GM21737 (cell line): Measurements from ENCODE around the gene ARHGEF4.
"Not testable (repeated sequence)": the region's sequence is repeated elsewhere in the genome, so short reads cannot be mapped to it uniquely, and the experiment has no call there.

Source experiments
- ATAC-seq: cut with Tn5 transposase; IDR thresholded peaks from one replicate; pipeline ENCODE4 v1.9.1; 2021; ENCODE audit warnings: mild to moderate bottlenecking, moderate library complexity; ENCODE audit not compliant: unreplicated experiment

The ARHGEF4 gene

GRCh38 chr2:130882111-130882690, 45.5 kb downstream of the ARHGEF4 start:
- ATAC-seq, result no peak

GRCh38 chr2:130882991-130883390, 46.3 kb downstream of the ARHGEF4 start:
- no peak for ATAC-seq

DNA sequence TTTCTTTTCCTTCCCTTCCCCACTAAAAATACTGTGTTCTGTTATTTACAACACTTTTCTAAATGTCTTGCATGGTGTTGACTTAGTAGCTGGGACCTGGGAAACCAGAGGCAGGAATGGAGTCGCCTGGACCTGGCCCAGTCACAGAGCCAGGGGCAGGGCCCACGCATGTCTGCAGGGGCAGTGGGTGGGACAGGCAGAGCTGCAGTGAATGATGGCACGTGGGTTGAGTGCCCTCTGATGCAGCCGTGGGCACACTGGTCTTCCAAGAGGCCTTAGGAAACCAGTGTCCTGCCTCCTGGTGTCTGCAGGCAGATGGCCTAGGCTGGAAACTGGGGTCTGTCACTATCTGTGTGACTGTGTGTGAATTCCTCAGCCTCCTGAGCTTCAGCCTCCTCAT, 46.8 kb downstream of the ARHGEF4 start:
- no peak for ATAC-seq

DNA sequence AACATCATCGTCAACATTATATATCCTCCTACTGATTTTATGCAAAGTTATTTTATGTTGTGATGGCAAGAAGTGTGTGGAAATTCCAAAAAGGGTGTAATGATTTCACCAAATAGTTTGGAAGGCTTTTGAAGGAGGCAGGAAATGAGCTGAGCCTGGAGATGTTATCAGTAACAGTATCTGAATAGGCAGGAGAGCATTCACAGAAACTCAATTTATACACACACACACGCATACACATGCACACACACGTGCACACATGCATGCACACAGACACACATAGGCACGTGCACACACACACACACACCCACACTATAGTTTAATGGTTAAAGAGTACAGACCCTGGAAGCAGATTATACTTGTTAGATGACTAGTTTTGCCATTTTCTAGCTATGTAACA, 47.3 kb downstream of the ARHGEF4 start:
- ATAC-seq, result no peak

DNA sequence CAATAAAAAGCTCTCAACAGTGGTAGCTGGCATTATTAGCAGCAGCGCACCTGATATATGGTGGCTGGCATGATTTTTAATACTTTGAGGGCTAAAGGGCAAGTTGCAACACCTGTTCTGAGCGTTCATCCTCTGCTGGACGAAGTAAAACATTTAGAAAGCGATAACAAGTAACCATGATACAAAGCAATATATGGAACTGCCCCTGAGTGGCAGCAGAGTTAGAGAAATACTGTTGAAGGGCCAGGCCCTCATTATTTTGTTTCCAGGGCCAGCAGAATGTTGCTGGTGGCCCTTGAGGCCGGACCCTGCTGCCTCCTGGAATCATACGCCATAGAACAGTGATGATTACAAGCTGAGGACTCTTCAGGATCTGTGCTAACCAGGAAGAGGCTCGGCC, 47.8 kb downstream of the ARHGEF4 start:
- no peak for ATAC-seq

- no peak for ATAC-seq
These were observed 50.9 kb downstream of the ARHGEF4 start for GRCh38 chr2:130887643-130888042.

- ATAC-seq, result no peak
These were observed 54.4 kb downstream of the ARHGEF4 start for GRCh38 chr2:130890941-130891669.

GRCh38 chr2:130891966-130892365, 55.3 kb downstream of the ARHGEF4 start:
- no peak for ATAC-seq

DNA sequence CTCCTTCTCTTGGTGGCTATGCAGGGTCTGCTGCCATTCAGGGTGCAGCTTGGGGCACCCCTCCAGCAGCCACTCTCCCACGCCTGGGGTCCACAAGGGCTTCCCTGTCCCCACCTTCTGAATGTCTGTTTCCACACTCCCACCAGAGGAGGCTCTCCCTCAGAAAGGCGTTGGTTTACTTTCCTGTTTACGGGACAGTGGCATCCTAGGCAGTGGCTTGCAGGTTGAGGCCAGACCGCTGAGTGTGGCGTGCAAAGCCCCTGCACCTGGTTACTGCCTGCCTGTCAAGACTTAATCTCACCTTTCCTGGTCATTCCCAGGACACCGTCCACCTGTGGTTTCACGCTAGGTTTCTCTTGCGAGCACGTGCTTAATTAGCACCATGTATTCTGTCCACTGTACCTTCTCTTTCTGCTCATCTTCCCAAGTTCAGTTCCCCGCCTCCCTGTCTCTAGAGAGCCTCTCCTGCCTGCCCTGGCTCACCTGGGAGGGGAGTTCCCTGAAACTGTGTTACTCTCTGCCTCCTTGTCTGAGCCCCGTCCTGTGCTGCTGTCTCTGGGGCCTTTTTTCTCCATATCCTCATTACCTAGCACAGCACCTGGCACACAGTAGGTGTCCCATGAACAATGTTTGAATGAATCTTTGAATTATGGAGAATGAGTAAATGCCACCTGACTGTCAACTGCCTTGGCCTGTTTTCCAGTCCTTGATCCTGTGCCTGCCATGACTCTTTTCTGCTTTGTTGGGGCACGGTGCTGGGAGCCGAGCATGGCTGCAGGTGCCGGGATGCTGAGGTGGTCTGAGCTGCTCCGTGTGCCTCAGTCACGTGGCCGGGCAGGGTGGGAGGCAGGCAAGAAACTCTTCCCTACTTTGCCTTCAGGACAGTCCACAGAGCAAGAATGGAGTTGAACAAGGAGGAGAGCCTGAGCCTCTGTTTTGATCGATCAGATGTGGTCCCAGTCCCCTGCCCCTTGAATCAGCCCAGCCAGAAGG, 56.4 kb downstream of the ARHGEF4 start:
- ATAC-seq, result no peak

- no peak for ATAC-seq
These were observed 57.7 kb downstream of the ARHGEF4 start for GRCh38 chr2:130894326-130894942.

- ATAC-seq, result no peak
These were observed 60.1 kb downstream of the ARHGEF4 start for GRCh38 chr2:130896813-130897212.

GRCh38 chr2:130898553-130898952, 61.8 kb downstream of the ARHGEF4 start:
- no peak for ATAC-seq

- no peak for ATAC-seq
These were observed 62.6 kb downstream of the ARHGEF4 start for GRCh38 chr2:130899306-130899705.

DNA sequence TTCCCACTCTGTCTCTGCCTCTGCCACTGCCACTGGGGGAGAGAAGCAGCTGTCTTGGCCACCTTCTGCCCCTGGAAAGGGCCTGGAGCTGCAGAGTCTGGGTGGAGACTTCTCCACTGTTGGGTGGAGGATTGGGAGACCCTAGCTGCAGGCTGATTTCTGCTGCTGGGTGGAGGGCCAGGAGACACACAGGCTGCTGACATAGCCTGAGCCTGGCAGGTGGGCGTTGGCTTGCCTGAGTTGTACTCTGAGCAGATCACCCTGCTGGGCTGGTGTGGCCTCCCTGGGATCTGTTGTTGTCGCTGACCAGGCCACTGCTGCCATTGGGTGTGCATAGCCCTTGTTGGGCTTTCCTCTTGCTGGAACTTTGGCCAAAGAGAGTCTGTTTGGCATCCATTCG, 64.3 kb downstream of the ARHGEF4 start:
- ATAC-seq, result no peak

DNA sequence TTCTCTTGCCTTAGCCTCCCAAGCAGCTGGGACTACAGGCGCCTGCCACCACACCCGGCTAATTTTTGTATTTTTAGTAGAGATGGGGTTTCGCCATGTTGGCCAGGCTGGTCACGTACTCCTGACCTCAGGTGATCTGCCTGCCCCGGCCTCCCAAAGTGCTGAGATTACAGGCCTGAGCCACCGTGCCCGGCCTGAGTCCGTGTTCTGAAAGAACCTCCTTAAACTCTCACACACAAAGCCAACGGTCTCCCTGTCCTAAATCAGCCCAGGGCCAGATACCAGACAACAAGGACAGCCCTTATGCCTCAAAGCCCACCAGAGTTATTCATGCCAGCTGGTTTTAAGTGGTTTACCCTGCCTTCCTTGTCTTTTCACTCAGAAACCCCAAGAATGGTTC, 64.9 kb downstream of the ARHGEF4 start:
- ATAC-seq, result not testable (repeated sequence)

- no peak for ATAC-seq
These were observed 72.1 kb downstream of the ARHGEF4 start for GRCh38 chr2:130908832-130909231.

GRCh38 chr2:130910931-130911330, 74.2 kb downstream of the ARHGEF4 start:
- no peak for ATAC-seq

- ATAC-seq, result no peak
These were observed 74.8 kb downstream of the ARHGEF4 start for GRCh38 chr2:130911482-130911881.

GRCh38 chr2:130911996-130912395, 75.3 kb downstream of the ARHGEF4 start:
- ATAC-seq, result no peak

GRCh38 chr2:130912471-130912870, 75.8 kb downstream of the ARHGEF4 start:
- no peak for ATAC-seq

DNA sequence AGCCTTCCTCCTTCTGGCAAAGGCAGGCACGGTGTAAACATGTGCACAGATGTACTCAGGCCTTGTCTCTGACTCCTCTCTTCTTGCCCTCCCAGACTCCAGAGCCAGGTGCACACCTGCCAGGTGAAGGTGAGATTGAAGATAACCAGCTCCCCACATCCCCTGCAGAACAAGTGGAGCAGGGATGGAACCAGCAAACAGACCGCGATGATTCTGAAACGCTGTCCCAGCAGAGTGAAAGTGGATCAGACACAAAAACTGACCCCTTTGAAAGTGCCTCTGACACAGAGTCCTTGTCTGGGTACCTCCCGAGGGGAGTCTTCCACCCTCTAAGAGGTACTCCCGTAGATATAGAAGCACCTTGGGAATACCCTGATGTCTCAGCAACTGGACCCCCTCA, 77.2 kb downstream of the ARHGEF4 start:
- no peak for ATAC-seq
